Measurements from ENCODE around the gene MPPED2.

Gene MPPED2

DNA sequence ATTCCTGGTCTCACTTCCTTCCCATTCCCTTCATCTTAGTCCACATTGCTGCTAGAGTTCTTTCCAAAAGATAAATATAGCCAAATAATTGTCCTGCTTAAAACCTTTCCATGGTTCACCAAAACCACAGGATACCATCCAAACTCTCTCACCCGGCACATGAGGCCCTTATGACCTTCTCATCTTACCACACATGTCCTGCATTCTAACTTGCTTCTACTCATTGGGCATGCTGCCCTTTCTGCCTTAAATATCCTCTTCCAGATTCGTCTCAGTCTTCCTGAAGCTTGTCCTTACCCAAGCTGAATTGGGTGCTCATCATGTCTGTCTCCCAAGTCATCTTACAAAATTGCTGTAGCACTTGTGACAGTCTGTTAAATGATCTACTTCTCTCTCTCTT lies 114.9 kb downstream of the MPPED2 start:
- no peak for TF ChIP-seq CTCF (IDR thresholded peaks at IDR 0.05; ENCODE audit: insufficient read depth, missing control alignments)
- DNase-seq (ENCODE audit: insufficient read length, low spot score) (no peak), FAIRE-seq (no peak)

GRCh38 chr11:30468881-30469280 lies 117.3 kb downstream of the MPPED2 start:
- no peak for FAIRE-seq
- TF ChIP-seq CTCF (IDR thresholded peaks at IDR 0.05; ENCODE audit: insufficient read depth, missing control alignments), result no peak
- DNase-seq (ENCODE audit: insufficient read length, low spot score), result no peak

DNA sequence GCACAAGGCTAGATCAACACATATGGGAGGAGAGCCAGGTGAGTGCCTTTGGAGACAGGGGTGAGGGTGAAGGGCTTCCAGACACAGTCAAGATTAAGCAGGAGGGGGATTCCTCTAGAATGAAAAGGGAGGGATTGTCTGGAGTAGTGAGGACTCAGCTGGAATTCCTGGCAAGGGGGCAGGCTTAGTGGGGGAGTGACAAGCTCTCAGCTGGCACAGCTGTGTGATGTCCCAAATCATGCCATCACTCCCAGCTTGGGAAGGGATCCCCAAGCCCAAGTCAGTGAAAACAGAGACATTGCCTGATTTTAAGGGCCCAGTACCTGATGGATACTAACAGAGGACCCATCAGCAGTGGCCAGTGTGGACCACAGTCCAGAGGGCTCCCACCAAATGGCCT lies 119.0 kb downstream of the MPPED2 start:
- FAIRE-seq, result no peak
- no peak for DNase-seq (ENCODE audit: insufficient read length, low spot score)
- TF ChIP-seq CTCF (IDR thresholded peaks at IDR 0.05; ENCODE audit: insufficient read depth, missing control alignments), result no peak

- no peak for TF ChIP-seq CTCF (IDR thresholded peaks at IDR 0.05; ENCODE audit: insufficient read depth, missing control alignments)
- DNase-seq (ENCODE audit: insufficient read length, low spot score) (no peak), FAIRE-seq (no peak)
Measured at GRCh38 chr11:30465623-30466022, 120.5 kb downstream of the MPPED2 start.

- FAIRE-seq, result no peak
- no peak for TF ChIP-seq CTCF (IDR thresholded peaks at IDR 0.05; ENCODE audit: insufficient read depth, missing control alignments)
- no peak for DNase-seq (ENCODE audit: insufficient read length, low spot score)
Measured at GRCh38 chr11:30465192-30465591, 121.0 kb downstream of the MPPED2 start.

- no peak for TF ChIP-seq CTCF (IDR thresholded peaks at IDR 0.05; ENCODE audit: insufficient read depth, missing control alignments)
- DNase-seq (ENCODE audit: insufficient read length, low spot score) (no peak), FAIRE-seq (no peak)
Measured at GRCh38 chr11:30463266-30463665, 122.9 kb downstream of the MPPED2 start.

DNA sequence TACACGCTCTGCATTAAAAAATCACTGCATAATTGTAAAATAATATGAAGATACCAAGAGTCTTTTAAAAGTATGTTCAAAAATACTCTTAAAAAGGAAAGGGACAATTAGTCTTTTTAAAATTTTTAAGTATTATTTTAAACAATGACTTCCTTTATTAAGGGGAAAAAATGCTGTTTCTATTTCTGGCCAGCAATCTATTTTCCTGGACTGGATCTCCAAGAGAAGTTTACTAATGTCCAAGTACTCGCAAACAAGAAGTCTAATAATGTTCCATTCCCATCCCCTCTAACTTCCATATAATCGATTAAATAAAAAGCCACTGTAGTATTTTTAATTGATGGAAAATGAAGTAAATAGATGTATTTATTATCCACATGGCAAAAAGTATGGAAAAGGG lies 123.7 kb downstream of the MPPED2 start:
- DNase-seq (ENCODE audit: insufficient read length, low spot score), result no peak
- no peak for TF ChIP-seq CTCF (IDR thresholded peaks at IDR 0.05; ENCODE audit: insufficient read depth, missing control alignments)

More for the DNA sequence above, 123.7 kb downstream of the MPPED2 start:
- FAIRE-seq, result no peak
